B cell (primary cell): ENCODE measurements around the gene CLCN3.

Experiments
- CTCF ChIP-seq: fragments of 200-600 bp; IDR thresholded peaks from one replicate; pipeline ENCODE4 v1.8.0; 2022; ENCODE audit warnings: antibody characterized with exemption, mild to moderate bottlenecking
- EZH2 ChIP-seq: IDR thresholded peaks from 2 replicates; pipeline ENCODE4 v1.6.1; 2012; ENCODE audit warnings: borderline replicate concordance, low read depth, mild to moderate bottlenecking, moderate library complexity, low read length; ENCODE audit not compliant: insufficient read depth, poor library complexity, severe bottlenecking

- TF ChIP-seq CTCF (no peak), EZH2 (no peak)
Observed at GRCh38 chr4:169758401-169758962, 138.1 kb downstream of the CLCN3 start.
